GM12878 (cell line): ENCODE data around the gene USP34.
"Not testable (repeated sequence)": the region's sequence is repeated elsewhere in the genome, so short reads cannot be mapped to it uniquely, and the experiment has no call there.

ENCODE experiments used
- CHD1 ChIP-seq: IDR thresholded peaks from 2 replicates; pipeline ENCODE4 v1.6.1; 2012; ENCODE audit warnings: low read depth, low read length, improper control_type of control experiment
- CHD2 ChIP-seq: IDR thresholded peaks from 2 replicates; pipeline ENCODE4 v1.6.1; 2011; ENCODE audit warnings: low read depth, low read length, improper control_type of control experiment, borderline replicate concordance
- EP300 ChIP-seq, 2 experiments: fragments of 150-350 bp in 1 of 2; IDR thresholded peaks; 2 replicates each; pipeline ENCODE4 v1.6.1; 2011 to 2012; ENCODE audit warnings: low read depth in 2 of 2, low read length in 2 of 2, borderline replicate concordance in 1 of 2, improper control_type of control experiment in 1 of 2, inconsistent platforms in 1 of 2; ENCODE audit not compliant: control insufficient read depth in 1 of 2
- ETV6 ChIP-seq, 2 experiments: fragments of 450-650 bp in 1 of 2; IDR thresholded peaks in 1 of 2; conservative IDR thresholded peaks in 1 of 2; 2 replicates each; pipeline ENCODE4 v1.6.1; 2014; ENCODE audit warnings: antibody characterized with exemption in 1 of 2, borderline replicate concordance in 1 of 2, low read depth in 1 of 2, mild to moderate bottlenecking in 1 of 2, moderate library complexity in 1 of 2
- FOS ChIP-seq: IDR thresholded peaks from 3 replicates; pipeline ENCODE4 v1.6.1; 2011; ENCODE audit warnings: borderline replicate concordance; ENCODE audit not compliant: insufficient read length; ENCODE audit errors: extremely low read depth
- SIN3A ChIP-seq: IDR thresholded peaks from 2 replicates; pipeline ENCODE4 v1.6.1; 2012; ENCODE audit warnings: low read depth, low read length, improper control_type of control experiment
- SIX5 ChIP-seq: IDR thresholded peaks from 2 replicates; pipeline ENCODE4 v1.6.1; 2011; ENCODE audit warnings: mild to moderate bottlenecking, low read depth, low read length, moderate library complexity; ENCODE audit not compliant: severe bottlenecking
- TAF1 ChIP-seq: IDR thresholded peaks from 2 replicates; pipeline ENCODE4 v1.6.1; 2011; ENCODE audit warnings: mild to moderate bottlenecking, low read depth, low read length, borderline replicate concordance
- ZNF217 ChIP-seq: fragments of 450-650 bp; IDR thresholded peaks from 2 replicates; pipeline ENCODE4 v1.6.1; 2017; ENCODE audit warnings: antibody characterized with exemption, mild to moderate bottlenecking
- TF ChIP-seq, protein P1 (sequence below), 3 experiments: IDR thresholded peaks in 2 of 3; conservative IDR thresholded peaks in 1 of 3; 2 replicates each; pipeline ENCODE4 v1.5.1; 2011; ENCODE audit warnings: low read depth in 3 of 3, low read length in 3 of 3, mild to moderate bottlenecking in 3 of 3, control low read depth in 2 of 3, moderate library complexity in 2 of 3, inconsistent platforms in 1 of 3, mixed read lengths in 1 of 3; ENCODE audit not compliant: control insufficient read depth in 2 of 3, insufficient read depth in 1 of 3; ENCODE audit errors: extremely low read depth in 1 of 3

- TF ChIP-seq EP300 (IDR thresholded peaks at IDR 0.05; ENCODE audit: borderline replicate concordance in 1 of 2, control insufficient read depth in 1 of 2, low read depth in 2 of 2, low read length in 2 of 2); FOS; SIX5; ETV6 (conservative IDR thresholded peaks at IDR 0.05 in 1 of 2, IDR thresholded peaks at IDR 0.05 in 1 of 2; ENCODE audit: borderline replicate concordance in 1 of 2, low read depth in 1 of 2); TAF1; CHD2; CHD1; ZNF217; SIN3A: not testable (repeated sequence)
- TF ChIP-seq, protein P1, sequence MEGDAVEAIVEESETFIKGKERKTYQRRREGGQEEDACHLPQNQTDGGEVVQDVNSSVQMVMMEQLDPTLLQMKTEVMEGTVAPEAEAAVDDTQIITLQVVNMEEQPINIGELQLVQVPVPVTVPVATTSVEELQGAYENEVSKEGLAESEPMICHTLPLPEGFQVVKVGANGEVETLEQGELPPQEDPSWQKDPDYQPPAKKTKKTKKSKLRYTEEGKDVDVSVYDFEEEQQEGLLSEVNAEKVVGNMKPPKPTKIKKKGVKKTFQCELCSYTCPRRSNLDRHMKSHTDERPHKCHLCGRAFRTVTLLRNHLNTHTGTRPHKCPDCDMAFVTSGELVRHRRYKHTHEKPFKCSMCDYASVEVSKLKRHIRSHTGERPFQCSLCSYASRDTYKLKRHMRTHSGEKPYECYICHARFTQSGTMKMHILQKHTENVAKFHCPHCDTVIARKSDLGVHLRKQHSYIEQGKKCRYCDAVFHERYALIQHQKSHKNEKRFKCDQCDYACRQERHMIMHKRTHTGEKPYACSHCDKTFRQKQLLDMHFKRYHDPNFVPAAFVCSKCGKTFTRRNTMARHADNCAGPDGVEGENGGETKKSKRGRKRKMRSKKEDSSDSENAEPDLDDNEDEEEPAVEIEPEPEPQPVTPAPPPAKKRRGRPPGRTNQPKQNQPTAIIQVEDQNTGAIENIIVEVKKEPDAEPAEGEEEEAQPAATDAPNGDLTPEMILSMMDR (IDR thresholded peaks at IDR 0.05 in 2 of 3, conservative IDR thresholded peaks at IDR 0.05 in 1 of 3; ENCODE audit: control insufficient read depth in 2 of 3, extremely low read depth in 1 of 3, insufficient read depth in 1 of 3, low read depth in 3 of 3, low read length in 3 of 3) = not testable (repeated sequence)
Measured at GRCh38 chr2:61446971-61447370, 23.9 kb downstream of the USP34 start.
